Neutrophil (primary cell): ENCODE data around the gene PLEK.
"Not testable (repeated sequence)": the region's sequence is repeated elsewhere in the genome, so short reads cannot be mapped to it uniquely, and the experiment has no call there.

Experiments used
- H3K27ac ChIP-seq: fragments of 200-600 bp; sonication (generic); 2 replicates; pipeline ENCODE4 v1.5.1; 2016; ENCODE audit warnings: mild to moderate bottlenecking, moderate library complexity
- H3K27me3 ChIP-seq: fragments of 200-600 bp; sonication (generic); 2 replicates; pipeline ENCODE4 v1.6.0; 2016; ENCODE audit warnings: mild to moderate bottlenecking
- H3K36me3 ChIP-seq: fragments of 200-600 bp; sonication (generic); 2 replicates; pipeline ENCODE4 v1.5.1; 2017
- H3K4me1 ChIP-seq, 2 experiments: fragments of 200-600 bp in 1 of 2; sonication (generic) in 1 of 2; 1 replicate in 1 of 2; 2 replicates in 1 of 2; pipeline versions ENCODE4 v1.5.1 to v1.6.1; 2013 to 2016; ENCODE audit warnings: low read depth in 1 of 2, low read length in 1 of 2, mild to moderate bottlenecking in 1 of 2, moderate library complexity in 1 of 2; ENCODE audit not compliant: control insufficient read depth in 1 of 2, insufficient read depth in 1 of 2
- H3K4me3 ChIP-seq, 2 experiments: fragments of 200-600 bp in 1 of 2; sonication (generic) in 1 of 2; 1 replicate in 1 of 2; 2 replicates in 1 of 2; pipeline ENCODE4 v1.5.1; 2013 to 2016; ENCODE audit warnings: low read depth in 1 of 2, low read length in 1 of 2, mild to moderate bottlenecking in 1 of 2, moderate library complexity in 1 of 2
- H3K9me3 ChIP-seq: fragments of 200-600 bp; sonication (generic); 2 replicates; pipeline ENCODE4 v1.5.1; 2016
- TF ChIP-seq, protein P1 (sequence below): fragments of 200-600 bp; sonication (generic); IDR thresholded peaks from 2 replicates; pipeline ENCODE4 v1.5.1; 2016; ENCODE audit warnings: antibody characterized with exemption

Gene PLEK

DNA sequence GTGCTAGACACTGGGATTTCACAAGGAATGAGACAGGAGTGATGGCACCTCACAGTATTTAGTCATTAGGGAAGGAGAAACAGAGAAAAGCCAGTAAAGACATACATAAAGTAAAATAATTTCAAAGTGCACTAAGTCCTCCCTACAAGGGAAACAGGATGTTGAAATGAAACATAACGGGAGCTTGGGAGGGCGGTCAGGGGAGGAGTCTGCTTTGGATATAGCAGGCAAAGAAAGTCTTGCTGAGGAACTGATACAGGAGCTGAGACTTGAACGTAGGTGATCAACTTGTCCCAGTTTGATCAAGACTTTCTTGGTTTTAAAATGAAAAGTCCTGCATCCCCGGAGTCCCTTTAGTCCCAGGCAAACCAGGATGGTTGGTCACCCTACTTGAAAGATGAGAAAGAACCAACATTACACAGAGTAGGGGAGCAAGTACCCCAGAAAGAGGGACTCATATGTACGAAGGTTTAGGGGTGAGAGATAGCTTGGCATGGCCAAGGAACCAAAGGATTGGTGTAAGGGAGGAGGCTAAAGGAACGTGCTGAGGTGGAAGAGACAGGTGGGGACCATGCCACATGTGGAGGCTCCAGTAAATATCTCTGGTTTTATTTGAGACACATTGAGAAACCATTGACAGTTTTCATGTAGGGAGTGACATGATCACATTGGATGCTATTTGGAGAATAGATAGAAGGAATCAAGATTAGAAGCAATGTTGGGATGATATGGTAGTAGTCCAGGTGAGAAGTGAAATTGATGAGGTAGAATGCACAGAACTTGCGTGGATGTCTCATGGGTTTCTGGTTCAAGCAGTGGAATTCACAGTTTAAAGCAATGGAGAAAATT, 73.6 kb downstream of the PLEK start:
- TF ChIP-seq, protein P1, sequence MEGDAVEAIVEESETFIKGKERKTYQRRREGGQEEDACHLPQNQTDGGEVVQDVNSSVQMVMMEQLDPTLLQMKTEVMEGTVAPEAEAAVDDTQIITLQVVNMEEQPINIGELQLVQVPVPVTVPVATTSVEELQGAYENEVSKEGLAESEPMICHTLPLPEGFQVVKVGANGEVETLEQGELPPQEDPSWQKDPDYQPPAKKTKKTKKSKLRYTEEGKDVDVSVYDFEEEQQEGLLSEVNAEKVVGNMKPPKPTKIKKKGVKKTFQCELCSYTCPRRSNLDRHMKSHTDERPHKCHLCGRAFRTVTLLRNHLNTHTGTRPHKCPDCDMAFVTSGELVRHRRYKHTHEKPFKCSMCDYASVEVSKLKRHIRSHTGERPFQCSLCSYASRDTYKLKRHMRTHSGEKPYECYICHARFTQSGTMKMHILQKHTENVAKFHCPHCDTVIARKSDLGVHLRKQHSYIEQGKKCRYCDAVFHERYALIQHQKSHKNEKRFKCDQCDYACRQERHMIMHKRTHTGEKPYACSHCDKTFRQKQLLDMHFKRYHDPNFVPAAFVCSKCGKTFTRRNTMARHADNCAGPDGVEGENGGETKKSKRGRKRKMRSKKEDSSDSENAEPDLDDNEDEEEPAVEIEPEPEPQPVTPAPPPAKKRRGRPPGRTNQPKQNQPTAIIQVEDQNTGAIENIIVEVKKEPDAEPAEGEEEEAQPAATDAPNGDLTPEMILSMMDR = no peak
- no peaks in the 10 kb centered on the region for H3K9me3 ChIP-seq
- no peak overlapping the region for H3K27ac ChIP-seq
- peaks cover 15 to 26% of the 10 kb centered on the region in 2 experiments for H3K4me1 ChIP-seq
- H3K4me3 ChIP-seq = no peak overlapping the region
- H3K36me3 ChIP-seq = no peaks in the 10 kb centered on the region
- no peaks in the 10 kb centered on the region for H3K27me3 ChIP-seq

DNA sequence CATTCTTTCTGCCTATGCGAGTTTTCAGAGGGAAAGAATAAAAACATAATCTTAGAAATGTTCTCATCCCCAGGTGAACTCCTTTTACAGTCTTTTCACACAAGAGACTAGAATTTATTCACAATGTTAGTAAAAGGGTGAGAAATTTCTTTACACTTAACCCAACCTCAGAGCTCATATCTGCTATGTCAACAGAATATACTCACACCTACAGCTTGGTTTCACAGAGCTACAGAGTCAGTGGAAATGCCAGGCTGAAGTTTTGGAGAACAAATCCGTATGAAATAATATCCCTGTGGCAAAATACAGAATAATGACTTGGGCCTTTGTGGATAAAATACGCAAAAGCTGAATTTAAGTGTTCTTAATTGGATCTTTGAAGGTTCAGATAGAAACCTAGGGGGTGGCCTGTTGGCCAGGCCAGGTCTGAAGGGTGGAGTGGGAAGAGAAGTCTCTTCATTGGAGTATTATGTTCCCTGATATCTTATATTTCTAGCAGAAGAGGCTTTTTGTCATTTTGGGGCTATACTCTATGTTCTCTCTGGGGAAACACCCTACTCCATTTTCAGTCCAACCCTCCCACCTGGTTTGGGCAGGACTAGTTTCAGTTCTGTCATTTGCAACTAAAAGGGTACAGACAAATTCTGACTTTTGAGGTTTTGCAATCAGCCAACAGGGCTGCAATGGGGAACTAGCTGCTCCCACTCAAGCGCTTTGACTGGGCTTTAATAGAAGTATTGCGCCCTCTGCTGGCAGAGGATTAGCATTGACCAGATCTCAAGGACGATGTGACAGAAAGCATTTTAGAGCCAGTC, 76.3 kb downstream of the PLEK start:
- H3K9me3 ChIP-seq = no peaks in the 10 kb centered on the region
- TF ChIP-seq, protein P1 = peak; percentile 95
- no peaks in the 10 kb centered on the region for H3K27me3 ChIP-seq
- H3K4me1 ChIP-seq = peaks cover 15 to 17% of the 10 kb centered on the region in 2 experiments
- H3K27ac ChIP-seq = peak overlapping the region; percentile 70
- H3K36me3 ChIP-seq = no peaks in the 10 kb centered on the region
- H3K4me3 ChIP-seq = no peak overlapping the region

DNA sequence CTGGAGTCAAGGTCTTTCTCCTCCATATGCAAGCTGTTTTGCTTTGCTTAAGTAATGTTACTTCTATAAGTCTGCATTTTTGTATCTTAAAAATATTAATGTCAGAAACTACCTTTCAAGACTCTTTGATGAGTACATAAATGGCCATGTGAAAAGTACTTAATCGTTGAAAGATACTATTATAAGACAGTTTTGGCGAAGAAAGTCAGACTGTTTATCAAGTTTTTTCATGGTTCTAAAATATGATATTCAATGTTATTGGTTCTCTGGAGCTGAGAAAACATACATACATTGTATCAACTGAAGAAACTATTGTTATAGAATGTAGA, 76.9 kb downstream of the PLEK start:
- Histone ChIP-seq H3K36me3 (no peaks in the 10 kb centered on the region), H3K27me3 (no peaks in the 10 kb centered on the region), H3K9me3 (no peaks in the 10 kb centered on the region), H3K4me3 (no peak overlapping the region), H3K27ac (peak overlapping the region; percentile 70), H3K4me1 (peaks cover 15 to 17% of the 10 kb centered on the region in 2 experiments)
- TF ChIP-seq, protein P1 = no peak

DNA sequence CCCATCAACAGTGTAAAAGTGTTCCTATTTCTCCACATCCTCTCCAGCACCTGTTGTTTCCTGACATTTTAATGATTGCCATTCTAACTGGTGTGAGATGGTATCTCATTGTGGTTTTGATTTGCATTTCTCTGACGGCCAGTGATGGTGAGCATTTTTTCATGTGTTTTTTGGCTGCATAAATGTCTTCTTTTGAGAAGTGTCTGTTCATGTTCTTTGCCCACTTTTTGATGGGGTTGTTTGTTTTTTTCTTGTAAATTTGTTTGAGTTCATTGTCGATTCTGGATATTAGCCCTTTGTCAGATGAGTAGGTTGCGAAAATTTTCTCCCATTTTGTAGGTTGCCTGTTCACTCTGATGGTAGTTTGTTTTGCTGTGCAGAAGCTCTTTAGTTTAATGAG, 81.3 kb downstream of the PLEK start:
- not testable (repeated sequence) for H3K27me3 ChIP-seq, H3K4me1 ChIP-seq, H3K27ac ChIP-seq, H3K4me3 ChIP-seq, H3K9me3 ChIP-seq, H3K36me3 ChIP-seq
